RPMI8226 (cell line): ENCODE data around the gene PPAT.
"Not testable (repeated sequence)": the region's sequence is repeated elsewhere in the genome, so short reads cannot be mapped to it uniquely, and the experiment has no call there.

Experiments
- DNase-seq: peaks from one replicate; pipeline ENCODE4 v3.0.0-alpha.2; 2015

PPAT gene

GRCh38 chr4:56435140-56435926, at the start of gene PPAT:
TSS of gene PPAT (minus strand) at chr4:56435615. CDS start at chr4:56435477, 138 bp downstream.
- DNase-seq = peak; percentile 96

- no peak for DNase-seq
Measured at GRCh38 chr4:56480691-56481090, 45.3 kb upstream of the PPAT start.

GRCh38 chr4:56477192-56477702, 41.8 kb upstream of the PPAT start:
- DNase-seq = no peak

GRCh38 chr4:56475917-56476316, 40.5 kb upstream of the PPAT start:
- DNase-seq = no peak

- no peak for DNase-seq
Measured at GRCh38 chr4:56469489-56470210, 34.2 kb upstream of the PPAT start.

- peak; percentile 56 for DNase-seq
Measured at GRCh38 chr4:56468097-56468422, 32.6 kb upstream of the PPAT start.

- DNase-seq = peak; percentile 86
Measured at GRCh38 chr4:56467284-56468096, 32.1 kb upstream of the PPAT start, which contains the start of gene SRP72. TSS of gene SRP72 (plus strand) at chr4:56467617. CDS start at chr4:56467636, 19 bp downstream.

- DNase-seq = peak; percentile 3
Measured at GRCh38 chr4:56466910-56467283, 31.5 kb upstream of the PPAT start.

- DNase-seq = peak; percentile 2
Measured at GRCh38 chr4:56466296-56466761, 30.9 kb upstream of the PPAT start.

- no peak for DNase-seq
Measured at GRCh38 chr4:56465599-56466295, 30.3 kb upstream of the PPAT start.

GRCh38 chr4:56464581-56464980, 29.2 kb upstream of the PPAT start:
- DNase-seq = no peak

GRCh38 chr4:56463711-56464110, 28.3 kb upstream of the PPAT start:
- no peak for DNase-seq

- DNase-seq = no peak
Measured at GRCh38 chr4:56462157-56462556, 26.7 kb upstream of the PPAT start.

- no peak for DNase-seq
Measured at GRCh38 chr4:56460085-56460484, 24.7 kb upstream of the PPAT start.

- no peak for DNase-seq
Measured at GRCh38 chr4:56450342-56450741, 14.9 kb upstream of the PPAT start.

GRCh38 chr4:56449475-56449874, 14.1 kb upstream of the PPAT start:
- DNase-seq = not testable (repeated sequence)

GRCh38 chr4:56448301-56448700, 12.9 kb upstream of the PPAT start:
- DNase-seq = no peak

GRCh38 chr4:56445699-56446098, 10.3 kb upstream of the PPAT start:
- DNase-seq = no peak

GRCh38 chr4:56444719-56445118, 9.3 kb upstream of the PPAT start:
- DNase-seq = no peak

- DNase-seq = no peak
Measured at GRCh38 chr4:56440983-56441382, 5.6 kb upstream of the PPAT start.

- no peak for DNase-seq
Measured at GRCh38 chr4:56438766-56439165, 3.4 kb upstream of the PPAT start.

- peak; percentile 63 for DNase-seq
Measured at GRCh38 chr4:56434599-56435139, 746 bp downstream of the PPAT start.
